Measurements from ENCODE around the gene CPSF7.

DNA sequence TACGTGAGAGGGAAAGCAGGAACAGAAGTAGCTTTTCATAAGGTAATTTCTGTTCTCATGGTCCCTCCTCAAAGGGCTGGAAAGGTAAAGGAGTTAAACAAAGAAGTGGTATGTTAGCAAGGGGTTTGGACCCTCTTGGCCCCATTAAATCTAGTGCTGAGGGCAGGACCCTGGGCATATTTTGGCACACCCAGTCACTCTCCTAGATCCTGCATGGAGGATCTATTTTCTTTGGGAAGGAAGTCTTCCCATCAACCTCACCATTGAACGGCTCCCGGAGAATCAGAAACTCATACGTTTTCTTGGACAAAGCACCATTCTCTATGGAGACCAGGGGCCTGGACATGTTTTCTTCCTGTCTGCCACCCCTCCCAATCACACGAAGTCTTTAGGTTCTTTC, 25.7 kb downstream of the CPSF7 start:
- TF ChIP-seq GATA2 (IDR thresholded peaks at IDR 0.05; ENCODE audit: low read depth, low read length) (no peak), GATA3 (IDR thresholded peaks at IDR 0.05; ENCODE audit: low read depth, low read length) (no peak)

All from SH-SY5Y (cell line).